Activated T-helper 1 cell treated with anti-CD3 and anti-CD28 coated beads, Interleukin-2, amount 50 U/mL, for 16 hours (primary cell): ENCODE data around the gene SLC6A5.

Experiments used
- DNase-seq, 2 donors: peaks; one replicate each; pipeline ENCODE4 v3.0.0-alpha.2; 2020; ENCODE audit warnings: low read depth in 1 of 2, low spot score in 1 of 2

SLC6A5 gene

DNA sequence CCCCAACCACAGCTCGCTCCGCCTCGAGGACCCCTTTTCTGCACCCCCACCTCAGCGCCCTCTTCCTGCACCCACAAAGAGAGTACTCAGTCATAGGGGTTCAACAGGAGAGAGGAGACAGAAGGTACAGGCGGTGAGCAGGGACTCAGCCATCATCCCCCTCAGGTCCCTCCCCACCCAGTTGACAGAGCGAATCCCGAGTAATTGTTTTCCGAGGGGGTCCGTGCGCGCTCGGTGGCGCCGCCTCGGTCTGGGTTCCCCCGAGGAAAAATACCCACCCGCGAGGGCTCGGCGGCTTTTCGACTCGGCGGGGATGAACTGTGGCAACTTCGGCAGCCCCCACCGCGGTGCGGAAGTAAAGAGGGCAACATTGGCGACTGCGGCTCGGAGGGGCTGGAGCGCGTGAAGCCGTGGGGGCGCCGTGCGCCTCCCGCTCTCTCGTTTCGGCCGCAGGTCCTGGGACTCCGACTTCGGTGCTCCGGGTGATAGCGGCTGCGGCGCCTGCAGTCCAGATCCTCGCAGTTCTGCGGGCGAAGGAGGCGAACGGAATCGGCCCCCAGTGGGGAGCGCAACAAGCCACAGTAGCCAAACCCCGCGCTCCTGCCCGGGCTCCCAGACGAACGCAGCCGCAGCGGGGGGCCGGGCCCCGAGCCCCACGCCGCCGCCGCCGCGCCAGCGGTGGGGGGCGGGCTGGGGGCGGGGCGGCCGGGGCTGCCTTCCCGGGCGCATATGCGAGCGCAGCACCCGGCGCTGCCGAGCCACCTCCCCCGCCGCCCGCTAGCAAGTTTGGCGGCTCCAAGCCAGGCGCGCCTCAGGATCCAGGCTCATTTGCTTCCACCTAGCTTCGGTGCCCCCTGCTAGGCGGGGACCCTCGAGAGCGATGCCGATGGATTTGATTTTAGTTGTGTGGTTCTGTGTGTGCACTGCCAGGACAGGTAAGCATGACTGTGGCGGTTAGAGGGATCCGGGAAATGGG, 69.7 kb downstream of the SLC6A5 start, which contains the start of gene NELL1:
Gene NELL1 (plus strand): TSS at position 743 of the 976 bp plus-strand sequence.
- DNase-seq: no peak

DNA sequence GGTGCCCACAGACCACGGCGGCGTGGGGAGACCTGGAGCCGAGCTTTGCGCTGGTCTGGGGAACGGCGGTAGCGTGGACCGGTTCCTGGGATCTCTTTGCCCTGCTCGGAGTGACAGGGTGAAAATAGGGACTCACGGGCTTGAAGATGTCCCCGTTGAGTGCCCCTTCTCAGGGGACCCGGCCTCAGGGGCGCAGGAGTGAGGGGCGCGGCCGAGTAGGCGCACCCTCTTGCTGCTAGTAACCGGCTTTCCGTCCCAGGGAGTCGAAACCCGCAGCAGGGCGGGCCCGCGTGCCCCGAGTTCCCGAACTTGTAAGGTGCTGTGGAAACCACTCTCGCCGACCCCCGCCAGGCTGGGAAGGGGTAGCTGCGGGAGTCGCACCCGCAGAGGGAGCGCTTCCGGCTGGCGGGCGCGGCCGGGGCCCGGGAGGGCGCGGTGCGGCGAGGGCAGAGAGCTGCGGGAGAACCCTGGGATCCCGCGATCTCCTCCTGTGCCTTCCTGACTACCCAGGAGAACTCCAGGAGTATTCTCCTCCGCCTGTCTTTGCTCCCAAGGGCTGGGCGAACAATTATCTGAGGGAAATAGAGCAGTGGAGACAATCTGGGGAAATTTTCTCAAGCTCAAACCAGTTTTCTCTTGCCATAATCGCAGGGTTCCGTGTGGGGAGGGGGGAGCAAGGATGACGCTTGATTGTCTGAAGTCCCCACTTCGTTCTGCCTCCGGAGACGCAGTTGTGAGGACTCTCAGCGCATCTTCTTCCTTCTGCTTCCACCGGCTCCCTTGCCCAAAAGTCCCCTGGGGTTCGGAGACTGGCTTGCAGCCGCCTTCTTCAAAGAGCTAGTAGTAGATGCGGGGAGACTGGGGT, 70.6 kb downstream of the SLC6A5 start:
- no peak for DNase-seq

DNA sequence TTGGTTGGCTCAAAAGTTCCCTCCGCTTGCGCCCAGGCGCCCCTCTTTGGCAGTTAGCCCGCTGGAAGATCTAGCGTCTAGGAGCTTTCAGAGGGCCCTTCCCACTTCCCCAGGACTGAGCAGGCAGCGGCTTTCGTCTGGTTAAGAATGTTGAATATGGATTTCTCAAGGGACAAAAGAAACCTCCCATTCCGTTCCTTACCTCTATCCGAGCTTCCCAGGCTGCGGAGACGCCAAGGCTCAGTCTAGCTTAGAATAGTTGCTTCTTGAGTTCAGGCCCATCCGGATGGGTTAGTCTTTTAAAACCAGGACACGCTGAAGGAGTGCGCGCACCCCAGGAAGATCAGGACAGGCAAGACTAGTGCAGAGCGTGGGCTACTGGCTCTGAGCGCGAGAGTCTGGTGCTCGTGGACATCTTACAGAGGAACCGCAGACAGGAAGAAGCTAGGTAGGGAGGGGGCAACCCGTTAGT, 71.6 kb downstream of the SLC6A5 start:
- DNase-seq: no peak

DNA sequence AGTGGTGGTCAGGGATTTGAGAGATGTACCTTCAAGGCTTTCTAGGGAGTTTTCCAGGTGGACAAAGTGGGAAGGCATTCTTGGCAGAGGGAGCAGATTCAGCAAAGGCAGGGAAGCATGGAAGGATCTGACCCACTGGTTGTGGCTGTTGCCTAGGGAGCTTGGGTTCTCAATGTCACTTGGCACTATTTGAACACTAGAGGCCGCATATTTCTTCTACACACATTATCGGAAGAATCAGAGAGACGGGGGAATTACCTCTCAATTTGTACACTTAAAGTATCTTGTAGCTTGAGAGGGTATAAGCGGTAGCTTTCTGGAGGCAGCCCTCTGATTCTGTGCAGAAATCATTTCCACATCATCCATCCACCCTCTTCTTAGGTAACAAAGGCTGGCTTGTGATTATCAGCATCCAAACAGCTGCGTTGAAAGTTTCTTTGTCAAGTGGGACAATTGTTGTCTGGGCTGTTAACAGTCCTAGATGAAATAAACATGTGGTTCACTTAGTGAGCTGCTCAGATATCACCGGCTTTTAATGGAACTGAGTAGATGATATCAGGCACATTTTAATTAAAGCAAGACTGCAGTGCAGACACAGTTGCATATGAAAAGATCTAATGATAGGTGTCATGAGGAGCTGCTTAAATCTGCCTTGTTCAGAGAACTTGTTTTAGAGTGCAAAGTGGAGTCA, 72.6 kb downstream of the SLC6A5 start:
- DNase-seq: no peak

DNA sequence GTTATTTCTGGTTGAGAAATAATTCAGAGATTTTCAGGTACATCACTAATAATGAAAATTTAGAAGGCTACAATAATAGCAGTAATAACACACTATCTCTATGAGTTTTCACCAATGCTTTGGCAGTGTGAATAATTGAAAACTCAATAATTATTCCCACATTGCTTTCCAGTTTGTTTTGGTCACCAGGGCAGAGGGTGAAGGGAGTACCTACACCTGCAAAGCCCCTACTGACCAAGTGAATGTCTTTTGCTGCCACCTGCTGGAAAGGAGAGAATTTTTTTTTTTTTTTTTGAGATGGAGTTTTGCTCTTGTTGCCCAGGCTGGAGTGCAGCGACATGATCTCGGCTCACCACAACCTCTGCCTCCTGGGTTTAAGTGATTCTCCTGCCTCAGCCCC, 73.2 kb downstream of the SLC6A5 start:
- DNase-seq: no peak

DNA sequence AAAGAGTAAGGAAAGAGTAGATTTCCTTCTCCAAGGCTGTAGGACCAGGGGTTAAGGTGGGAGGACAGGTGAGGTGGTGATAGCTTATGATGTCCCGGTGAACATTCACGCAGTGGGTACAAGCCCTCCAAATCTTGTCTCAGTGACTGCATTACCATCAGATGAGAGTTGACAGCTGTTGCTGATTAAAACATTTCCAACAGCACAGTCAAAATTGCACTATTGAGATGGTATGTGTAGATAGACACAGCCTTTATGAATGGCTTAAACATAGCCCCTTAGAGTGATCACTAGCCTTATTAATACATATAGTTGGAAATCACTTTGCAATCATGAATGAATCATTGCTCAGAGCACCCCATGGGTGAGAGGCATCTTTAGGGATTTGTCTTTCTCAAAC, 77.2 kb downstream of the SLC6A5 start:
- no peak for DNase-seq

DNA sequence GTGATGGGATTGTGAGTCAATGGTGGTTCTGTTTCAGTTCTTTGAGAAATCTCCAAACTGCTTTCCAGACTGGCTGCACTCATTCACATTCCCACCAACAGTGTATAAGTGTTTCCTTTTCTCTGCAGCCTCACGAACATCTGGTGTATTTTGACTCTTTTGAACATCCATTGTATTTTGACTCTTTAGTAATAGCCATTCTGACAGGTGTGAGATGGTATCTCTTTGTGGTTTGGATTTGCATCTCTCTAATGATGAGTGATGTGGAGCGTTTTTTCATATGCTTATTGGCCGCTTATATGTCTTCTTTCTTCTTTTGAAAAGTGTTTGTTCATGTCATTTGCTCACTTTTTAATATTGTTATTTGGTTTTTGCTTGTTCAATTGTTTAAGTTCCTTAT, 89.4 kb downstream of the SLC6A5 start:
- DNase-seq: no peak

DNA sequence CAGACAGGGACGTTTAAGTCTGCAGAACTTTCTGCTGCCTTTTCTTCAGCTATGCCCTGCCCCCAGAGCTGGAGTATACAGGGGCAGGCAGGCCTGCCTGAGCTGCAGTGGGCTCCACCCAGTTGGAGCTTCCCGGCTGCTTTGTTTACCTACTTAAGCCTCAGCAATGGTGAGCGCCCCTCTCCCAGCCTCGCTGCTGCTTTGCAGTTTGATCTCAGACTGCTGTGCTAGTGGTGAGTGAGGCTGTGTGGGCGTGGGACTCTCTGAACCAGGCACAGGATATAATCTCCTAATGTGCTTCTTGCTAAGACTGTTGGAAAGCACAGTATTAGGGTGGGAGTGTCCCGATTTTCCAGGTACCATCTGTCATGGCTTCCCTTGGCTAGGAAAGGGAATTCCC, 108.5 kb downstream of the SLC6A5 start:
- DNase-seq: no peak
